Lower leg skin (tissue), 4 donors: ENCODE results near the gene RAB30. TPM values are rescaled to one million over a fixed set of nuclear protein-coding genes. Genes with fewer than 3 reads are reported as not detected.

Experiments used
- DNase-seq, 2 donors: peaks; one replicate each; pipeline ENCODE4 v3.0.0-alpha.2; 2019; ENCODE audit warnings: low spot score in 2 of 2
- H3K4me3 ChIP-seq: fragments of 200-600 bp; sonication (generic); 2 replicates; pipeline ENCODE4 v1.5.1; 2017; ENCODE audit warnings: mild to moderate bottlenecking, low read depth; ENCODE audit not compliant: poor library complexity, severe bottlenecking
- POLR2A ChIP-seq, 2 donors: fragments of 450-650 bp; IDR thresholded peaks; one replicate each; pipeline ENCODE4 v1.6.1; 2016 to 2017; ENCODE audit warnings: antibody characterized with exemption in 2 of 2, mild to moderate bottlenecking in 1 of 2, moderate library complexity in 1 of 2
- WGBS, 2 donors: methylation state at CpG; one replicate each; pipeline ENCODE4 v1.1.5; 2018; 5-methylcytosine and 5-hydroxymethylcytosine counted together
- intact Hi-C: fragments of 100-400 bp; cut with DNase I; formaldehyde crosslinking; loops from one replicate; pipeline ENCODE4 v1.15.0; 2023; ENCODE audit warnings: low total_unique reads
- total RNA-seq, 4 donors: library from RNA; depleted of rRNA; stranded (reverse); fragments of >200 nt; gene quantifications; one replicate each; pipeline ENCODE4 v1.1.0, GENCODE V29; 2016
- TF ChIP-seq, protein P1 (sequence below), 3 donors: fragments of 450-650 bp; IDR thresholded peaks; one replicate each; pipeline ENCODE4 v1.5.1; 2016; ENCODE audit warnings: antibody characterized with exemption in 3 of 3, mild to moderate bottlenecking in 3 of 3, moderate library complexity in 2 of 3

The RAB30 gene
- total RNA-seq, 4 donors from 2014 or later, result 13.4 to 53.9 (median 25.7) TPM

DNA sequence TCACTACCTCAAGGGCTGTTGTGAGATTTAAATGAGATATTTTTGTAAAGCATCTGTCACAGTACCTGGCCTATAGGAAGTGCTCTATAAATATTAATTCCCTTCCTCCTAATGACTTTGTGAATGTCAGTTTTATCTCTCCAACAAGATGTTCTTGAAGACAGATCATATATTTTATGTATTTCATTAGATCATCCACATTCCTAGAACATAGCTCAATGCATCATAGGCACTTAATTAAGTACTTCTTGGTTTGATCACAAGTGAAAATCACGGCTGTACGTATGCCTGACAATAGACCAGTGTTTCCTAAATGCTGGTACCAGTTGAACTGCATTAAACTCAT lies 49.9 kb downstream of the RAB30 start:
- intact Hi-C loops, result no loop called here
- H3K4me3 ChIP-seq, result no peak overlapping the region
- 64 to 68% methylated on average over 2 of the region's 2 CpGs for WGBS, 2 donors
- no peak for DNase-seq
- no peak for TF ChIP-seq POLR2A (IDR thresholded peaks at IDR 0.05)
- TF ChIP-seq, protein P1, sequence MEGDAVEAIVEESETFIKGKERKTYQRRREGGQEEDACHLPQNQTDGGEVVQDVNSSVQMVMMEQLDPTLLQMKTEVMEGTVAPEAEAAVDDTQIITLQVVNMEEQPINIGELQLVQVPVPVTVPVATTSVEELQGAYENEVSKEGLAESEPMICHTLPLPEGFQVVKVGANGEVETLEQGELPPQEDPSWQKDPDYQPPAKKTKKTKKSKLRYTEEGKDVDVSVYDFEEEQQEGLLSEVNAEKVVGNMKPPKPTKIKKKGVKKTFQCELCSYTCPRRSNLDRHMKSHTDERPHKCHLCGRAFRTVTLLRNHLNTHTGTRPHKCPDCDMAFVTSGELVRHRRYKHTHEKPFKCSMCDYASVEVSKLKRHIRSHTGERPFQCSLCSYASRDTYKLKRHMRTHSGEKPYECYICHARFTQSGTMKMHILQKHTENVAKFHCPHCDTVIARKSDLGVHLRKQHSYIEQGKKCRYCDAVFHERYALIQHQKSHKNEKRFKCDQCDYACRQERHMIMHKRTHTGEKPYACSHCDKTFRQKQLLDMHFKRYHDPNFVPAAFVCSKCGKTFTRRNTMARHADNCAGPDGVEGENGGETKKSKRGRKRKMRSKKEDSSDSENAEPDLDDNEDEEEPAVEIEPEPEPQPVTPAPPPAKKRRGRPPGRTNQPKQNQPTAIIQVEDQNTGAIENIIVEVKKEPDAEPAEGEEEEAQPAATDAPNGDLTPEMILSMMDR (IDR thresholded peaks at IDR 0.05), result no peak

DNA sequence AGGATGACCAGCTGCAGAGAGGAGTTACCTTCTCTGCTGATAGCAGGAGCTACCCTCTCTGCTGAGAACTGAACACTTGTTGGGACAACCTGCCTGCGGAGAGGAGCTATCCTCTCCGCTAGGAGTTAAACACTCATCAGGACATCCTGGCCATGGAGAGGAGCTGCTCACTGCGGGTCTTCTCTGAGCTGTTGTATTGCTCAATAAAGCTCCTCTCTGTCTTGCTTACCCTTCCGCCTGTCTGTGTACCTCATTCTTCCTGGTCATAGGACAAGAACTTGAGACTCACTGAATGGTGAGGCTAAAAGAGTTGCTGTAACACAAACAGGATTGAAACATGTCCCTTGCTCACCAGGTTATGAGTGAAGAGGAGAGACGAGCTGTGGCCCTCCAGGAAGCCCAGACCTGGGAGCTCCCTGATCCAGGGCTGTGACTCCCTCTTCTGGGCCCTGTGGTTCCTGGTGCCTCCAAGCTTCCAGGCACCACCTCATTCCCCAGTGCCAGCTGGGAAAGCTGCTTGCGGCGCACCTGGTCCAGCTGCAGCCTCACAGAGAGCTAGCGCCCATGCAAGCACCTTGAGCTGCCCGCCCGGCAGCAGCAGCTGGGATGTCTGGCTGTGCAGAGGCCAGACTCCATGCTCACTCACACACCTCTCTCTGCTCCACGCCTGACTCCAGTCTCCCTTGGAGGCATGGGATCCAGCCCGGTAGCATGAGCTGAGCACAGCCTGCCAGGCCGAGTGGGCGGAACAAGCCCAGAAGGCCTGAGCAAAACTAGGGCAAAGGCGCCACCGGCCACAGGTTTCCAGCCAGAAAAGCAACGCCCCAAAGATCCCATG lies 50.5 kb downstream of the RAB30 start:
- intact Hi-C loops, result no loop called here
- TF ChIP-seq POLR2A (IDR thresholded peaks at IDR 0.05), result no peak
- TF ChIP-seq, protein P1 (IDR thresholded peaks at IDR 0.05), result no peak
- no peak for DNase-seq
- 70 to 76% methylated on average over 16 to 17 of the region's 17 CpGs for WGBS, 2 donors
- no peak overlapping the region for H3K4me3 ChIP-seq

DNA sequence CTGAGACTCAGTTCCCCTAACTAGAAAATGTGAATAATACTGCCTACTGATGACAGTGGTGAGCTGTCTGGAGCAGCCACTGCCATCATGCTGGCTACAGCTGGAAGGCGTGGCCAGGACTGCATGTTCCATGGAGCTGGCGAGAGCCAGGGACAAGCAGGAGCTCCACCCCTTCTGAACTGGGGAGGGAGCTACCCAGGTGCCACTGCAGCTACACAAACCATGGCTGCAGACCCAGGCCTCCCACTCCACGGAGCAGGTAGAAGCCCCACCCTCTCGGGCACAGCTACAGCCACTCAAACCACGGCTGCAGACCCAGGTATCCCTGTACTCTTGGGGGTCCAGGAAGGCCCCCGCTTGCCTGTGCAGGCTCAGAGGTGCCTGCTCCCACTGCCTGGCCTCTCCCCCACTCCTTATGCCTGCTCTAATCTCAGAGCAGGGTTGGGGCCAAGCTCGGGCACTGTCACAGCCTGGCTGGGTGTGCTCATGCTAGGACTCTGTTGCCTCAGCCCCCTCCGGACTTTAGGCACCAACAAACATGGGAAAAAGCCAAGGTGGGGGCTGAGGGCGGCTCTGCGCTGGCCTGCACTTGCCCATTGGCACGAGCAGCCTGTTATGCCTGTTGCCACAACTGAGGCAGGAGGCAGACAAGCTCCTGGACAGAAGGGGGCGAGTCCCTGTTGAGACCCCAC lies 51.7 kb downstream of the RAB30 start:
- peak in 1 of 2 donors; percentile 67 for DNase-seq
- TF ChIP-seq, protein P1 (IDR thresholded peaks at IDR 0.05), result no peak
- TF ChIP-seq POLR2A (IDR thresholded peaks at IDR 0.05), result no peak
- intact Hi-C loops, result no loop called here

DNA sequence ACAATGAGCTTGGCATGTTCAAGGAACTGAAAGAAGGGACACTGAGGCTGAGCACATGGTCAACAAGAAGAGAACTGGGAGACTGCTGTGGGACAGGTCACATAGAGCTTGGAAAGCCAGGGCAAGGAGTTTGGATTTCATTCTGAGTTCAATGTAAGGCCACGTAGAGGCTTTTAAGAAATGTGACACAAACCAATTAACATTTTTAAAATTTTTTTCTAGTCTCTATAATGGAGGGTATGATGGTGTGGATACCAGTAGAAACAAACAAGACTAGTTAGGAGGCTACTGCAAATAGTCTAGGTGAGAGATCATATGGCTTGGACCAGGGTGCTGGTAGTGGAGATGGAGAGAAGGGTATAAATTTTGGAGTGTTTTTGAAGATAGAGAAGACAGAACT lies 56.7 kb downstream of the RAB30 start:
- DNase-seq, result no peak
- TF ChIP-seq POLR2A (IDR thresholded peaks at IDR 0.05), result no peak
- TF ChIP-seq, protein P1 (IDR thresholded peaks at IDR 0.05), result no peak
- intact Hi-C loops, result no loop called here

More for the DNA sequence above, 51.7 kb downstream of the RAB30 start:
- H3K4me3 ChIP-seq, result no peak overlapping the region
- 66 to 76% methylated on average over 7 to 12 of the region's 12 CpGs for WGBS, 2 donors

DNA sequence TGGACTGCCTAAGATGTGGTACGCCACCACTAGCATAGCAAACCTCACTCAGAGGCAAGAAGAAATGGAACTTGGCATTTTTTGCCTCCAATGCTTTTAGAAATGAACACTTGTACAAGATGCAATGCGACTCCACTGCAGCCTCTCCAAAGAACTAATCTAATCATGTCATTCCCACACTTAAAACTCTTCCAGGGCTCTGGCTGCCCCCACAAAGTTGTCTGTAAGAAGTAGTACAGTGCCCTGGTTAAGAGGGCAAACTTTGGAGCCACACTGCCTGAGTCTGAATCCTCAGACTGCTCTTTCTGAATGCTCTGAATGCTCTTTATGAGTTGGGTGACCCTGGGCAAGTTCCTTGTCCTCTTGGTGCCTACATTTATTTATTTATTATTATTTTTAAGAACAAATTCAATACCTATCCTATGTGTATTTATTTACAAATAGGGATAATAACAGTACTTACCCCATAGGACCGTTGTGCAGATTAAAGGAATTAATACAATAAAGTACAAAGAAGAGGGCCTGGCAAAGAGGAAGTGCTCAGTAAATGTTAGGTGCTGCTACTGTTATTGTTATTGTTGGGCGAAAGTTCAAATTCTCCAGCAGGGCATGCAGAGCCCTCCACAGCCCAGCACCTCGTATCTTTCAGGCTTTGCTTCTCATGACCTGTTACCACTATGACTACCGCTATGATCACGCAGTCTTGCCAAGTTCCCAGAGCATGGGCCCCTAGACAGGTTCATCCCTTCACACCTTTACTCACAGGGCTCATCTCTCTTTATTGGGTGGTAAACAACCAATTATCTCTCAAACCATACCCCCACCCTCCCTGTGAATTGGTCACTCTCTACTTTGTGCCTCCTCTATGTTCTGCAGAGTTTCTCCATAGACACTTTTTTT lies 59.3 kb downstream of the RAB30 start:
- TF ChIP-seq, protein P1 (IDR thresholded peaks at IDR 0.05), result no peak
- TF ChIP-seq POLR2A (IDR thresholded peaks at IDR 0.05), result no peak
- intact Hi-C loops, result no loop called here
- DNase-seq, result no peak
- 90 to 93% methylated on average over 7 of the region's 7 CpGs for WGBS, 2 donors
- no peak overlapping the region for H3K4me3 ChIP-seq

More for the DNA sequence above, 56.7 kb downstream of the RAB30 start:
- no peak overlapping the region for H3K4me3 ChIP-seq
- WGBS, 2 donors, result 85 to 93% methylated on average over 1 of the region's 1 CpG
